ENCODE measurements around the gene MXI1.

DNA sequence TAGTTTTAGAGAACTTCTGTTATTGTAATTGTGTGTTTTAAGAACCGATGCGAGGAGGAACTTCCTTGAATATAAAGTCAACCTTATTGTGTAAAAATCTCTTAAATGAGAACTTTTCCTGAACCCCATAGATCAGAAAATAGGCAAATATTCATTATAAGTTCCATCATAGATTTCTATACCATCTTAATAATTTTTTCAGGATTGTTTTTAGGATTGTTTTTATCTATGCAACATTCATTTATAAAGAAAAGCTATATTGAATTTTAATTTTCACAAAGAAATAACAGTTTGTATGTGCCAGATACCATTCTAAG is 99.0 kb downstream of the MXI1 start:
- TF ChIP-seq ZFP3 (CRISPR knock-in tag; IDR thresholded peaks at IDR 0.05) (no peak), TOX (CRISPR knock-in tag; IDR thresholded peaks at IDR 0.05; ENCODE audit: borderline replicate concordance) (no peak)
- TF ChIP-seq, protein P1, sequence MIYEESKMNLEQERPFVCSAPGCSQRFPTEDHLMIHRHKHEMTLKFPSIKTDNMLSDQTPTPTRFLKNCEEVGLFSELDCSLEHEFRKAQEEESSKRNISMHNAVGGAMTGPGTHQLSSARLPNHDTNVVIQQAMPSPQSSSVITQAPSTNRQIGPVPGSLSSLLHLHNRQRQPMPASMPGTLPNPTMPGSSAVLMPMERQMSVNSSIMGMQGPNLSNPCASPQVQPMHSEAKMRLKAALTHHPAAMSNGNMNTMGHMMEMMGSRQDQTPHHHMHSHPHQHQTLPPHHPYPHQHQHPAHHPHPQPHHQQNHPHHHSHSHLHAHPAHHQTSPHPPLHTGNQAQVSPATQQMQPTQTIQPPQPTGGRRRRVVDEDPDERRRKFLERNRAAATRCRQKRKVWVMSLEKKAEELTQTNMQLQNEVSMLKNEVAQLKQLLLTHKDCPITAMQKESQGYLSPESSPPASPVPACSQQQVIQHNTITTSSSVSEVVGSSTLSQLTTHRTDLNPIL (CRISPR knock-in tag; IDR thresholded peaks at IDR 0.05; ENCODE audit: low read depth): no peak
